Common myeloid progenitor, CD34-positive (primary cell): ENCODE results near the gene RAB3A.
A peak's percentile ranks its signal among the peaks of the same experiment; 100 is the strongest.

Experiments used
- CTCF ChIA-PET: fragments of 350-600 bp; sonication (Branson Sonifier 250); formaldehyde crosslinking; loops from one replicate; lab custom pipeline; 2021; ENCODE audit warnings: antibody characterized with exemption; lab: Charles Lee
- POLR2A ChIA-PET: fragments of 350-600 bp; sonication (Branson Sonifier 250); formaldehyde crosslinking; loops from one replicate; lab custom pipeline; 2021; ENCODE audit warnings: antibody characterized with exemption; lab: Charles Lee
- DNase-seq, 3 donors: peaks; one replicate each; pipeline versions ENCODE4 v3.0.0 to v3.0.0-alpha.2; 2013
- H3K27ac ChIP-seq, 2 experiments: 1 replicate in 1 of 2; 2 replicates in 1 of 2; pipeline ENCODE4 v1.7.0; 2013; ENCODE audit warnings: inconsistent platforms in 2 of 2, low read length in 2 of 2, mild to moderate bottlenecking in 2 of 2, low read depth in 1 of 2, moderate library complexity in 1 of 2; ENCODE audit not compliant: severe bottlenecking in 2 of 2, insufficient read depth in 1 of 2, poor library complexity in 1 of 2
- H3K27me3 ChIP-seq, 5 experiments: replicated peaks in 2 of 5; 1 replicate in 3 of 5; 2 replicates in 2 of 5; pipeline versions ENCODE4 v1.6.1 to v1.7.0; 2013; ENCODE audit warnings: low read length in 4 of 5, mild to moderate bottlenecking in 2 of 5, moderate library complexity in 2 of 5, inconsistent platforms in 1 of 5; ENCODE audit not compliant: insufficient read depth in 5 of 5, control insufficient read depth in 4 of 5
- H3K36me3 ChIP-seq, 4 experiments: 1 replicate in 2 of 4; 2 replicates in 2 of 4; pipeline versions ENCODE4 v1.6.1 to v1.7.0; 2013; ENCODE audit warnings: low read length in 3 of 4, control low read depth in 1 of 4, mild to moderate bottlenecking in 1 of 4; ENCODE audit not compliant: control insufficient read depth in 4 of 4, insufficient read depth in 4 of 4
- H3K4me1 ChIP-seq, 4 experiments: 1 replicate in 3 of 4; 2 replicates in 1 of 4; pipeline versions ENCODE4 v1.6.1 to v1.7.1; 2013; ENCODE audit warnings: low read length in 3 of 4, mild to moderate bottlenecking in 3 of 4, control low read depth in 1 of 4, inconsistent platforms in 1 of 4, moderate library complexity in 1 of 4; ENCODE audit not compliant: control insufficient read depth in 4 of 4, insufficient read depth in 4 of 4; ENCODE audit errors: control extremely low read depth in 1 of 4
- H3K4me3 ChIP-seq, 7 experiments: 1 replicate in 4 of 7; 2 replicates in 3 of 7; pipeline versions ENCODE4 v1.5.1 to v1.7.0; 2013; ENCODE audit warnings: mild to moderate bottlenecking in 7 of 7, low read length in 6 of 7, moderate library complexity in 6 of 7, inconsistent platforms in 2 of 7, low read depth in 2 of 7, control low read depth in 1 of 7; ENCODE audit not compliant: insufficient read depth in 4 of 7, control insufficient read depth in 1 of 7; ENCODE audit errors: extremely low read depth in 1 of 7
- H3K9me3 ChIP-seq, 5 experiments: 1 replicate in 4 of 5; 2 replicates in 1 of 5; pipeline versions ENCODE4 v1.6.1 to v1.7.1; 2013; ENCODE audit warnings: low read length in 4 of 5, mild to moderate bottlenecking in 2 of 5, inconsistent platforms in 1 of 5, low read depth in 1 of 5, moderate library complexity in 1 of 5; ENCODE audit not compliant: control insufficient read depth in 4 of 5, insufficient read depth in 2 of 5; ENCODE audit errors: control extremely low read depth in 1 of 5
- WGBS: methylation state at CpG from one replicate; pipeline ENCODE4 v1.1.5; 2013; ENCODE audit not compliant: insufficient coverage; 5-methylcytosine and 5-hydroxymethylcytosine counted together

RAB3A gene

DNA sequence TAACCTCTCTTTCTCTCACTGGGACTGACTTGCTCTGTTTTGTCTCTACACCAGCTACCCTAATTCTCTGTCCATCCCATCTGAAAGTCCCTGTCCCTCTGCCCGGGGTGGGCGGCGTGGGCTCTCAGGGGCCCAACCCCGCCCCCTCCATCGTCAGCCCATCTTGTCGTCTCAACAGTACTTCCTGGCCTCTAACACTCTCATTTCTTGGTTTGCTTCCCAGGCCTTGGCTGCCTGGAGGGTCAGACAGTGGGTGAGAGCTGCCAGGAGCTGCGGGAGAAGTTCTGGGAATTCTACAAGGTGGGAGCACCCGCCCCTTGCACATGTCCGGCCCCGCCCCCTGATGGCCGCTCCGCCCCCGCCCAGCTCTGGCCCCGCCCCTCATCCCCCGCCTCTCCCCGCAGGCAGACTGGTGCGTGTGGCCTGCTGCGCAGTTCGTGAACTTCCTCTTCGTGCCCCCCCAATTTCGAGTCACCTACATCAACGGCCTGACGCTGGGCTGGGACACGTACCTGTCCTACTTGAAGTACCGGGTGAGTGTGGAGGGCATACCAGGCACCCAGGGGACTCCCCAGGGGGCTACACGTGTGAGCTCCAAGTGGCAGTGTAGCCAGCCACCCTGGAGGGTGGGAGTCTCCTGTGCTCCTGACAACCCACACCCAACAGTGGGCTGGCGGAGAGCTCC lies 9.1 kb downstream of the RAB3A start:
- no peaks in the 10 kb centered on the region for H3K9me3 ChIP-seq
- peak overlapping the region in 6 of 7 experiments; percentile 29 to 89 (median 86) for H3K4me3 ChIP-seq
- no peaks in the 10 kb centered on the region for H3K27me3 ChIP-seq
- peak; percentile 63 to 86 (median 83) for DNase-seq
- WGBS, result 9% methylated on average over 14 of the region's 27 CpGs
- CTCF ChIA-PET, result interaction anchor here (0.8 to 4.9 kb wide), 6 partner anchors 9 to 193 kb away, joined by 3 to 49 read pairs (median 4); a partner anchor contains a TSS
- peak overlapping the region in 1 of 2 experiments; percentile 34 for H3K27ac ChIP-seq
- H3K4me1 ChIP-seq, result peaks cover 9 to 28% (median 23%) of the 10 kb centered on the region in 4 experiments
- POLR2A ChIA-PET, result interaction anchor here (0.5 to 2.1 kb wide), 4 partner anchors 9 to 298 kb away, joined by 3 to 8 read pairs (median 3); partner anchors contain the start of gene RAB3A
- peaks cover 0 to 30% (median 10%) of the 10 kb centered on the region in 4 experiments for H3K36me3 ChIP-seq

DNA sequence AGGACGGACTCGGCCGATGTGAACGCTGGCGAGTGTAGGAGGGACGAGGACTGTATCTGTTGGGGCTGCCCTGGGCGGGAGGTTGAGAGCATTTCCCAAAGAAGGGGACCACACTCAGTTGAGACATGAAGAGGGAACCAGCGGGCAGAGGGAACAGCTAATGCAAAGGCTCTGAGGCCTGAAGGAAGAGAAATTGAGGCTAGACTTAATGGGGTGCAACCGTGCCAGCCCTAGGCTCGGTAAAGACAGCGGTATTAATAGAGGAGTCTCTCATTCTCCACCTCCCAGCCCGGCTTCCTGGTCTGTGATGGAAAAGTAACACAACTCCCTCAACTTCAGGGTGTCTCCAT lies 9.7 kb downstream of the RAB3A start:
- ChIA-PET CTCF (interaction anchor here (0.9 to 4.9 kb wide), 5 partner anchors 12 to 194 kb away, joined by 4 to 49 read pairs (median 4); a partner anchor contains a TSS), POLR2A (interaction anchor here (0.5 to 2.1 kb wide), 4 partner anchors 10 to 299 kb away, joined by 3 to 8 read pairs (median 3); partner anchors contain the start of gene RAB3A)
- H3K27ac ChIP-seq, result no peak overlapping the region
- H3K9me3 ChIP-seq, result no peaks in the 10 kb centered on the region
- H3K27me3 ChIP-seq, result no peaks in the 10 kb centered on the region
- H3K4me3 ChIP-seq, result peak overlapping the region in 6 of 7 experiments; percentile 65 to 89 (median 86)
- H3K36me3 ChIP-seq, result peaks cover 0 to 27% (median 10%) of the 10 kb centered on the region in 4 experiments
- H3K4me1 ChIP-seq, result peaks cover 9 to 28% (median 23%) of the 10 kb centered on the region in 4 experiments
- 67% methylated on average over 11 of the region's 12 CpGs for WGBS
- DNase-seq, result no peak

DNA sequence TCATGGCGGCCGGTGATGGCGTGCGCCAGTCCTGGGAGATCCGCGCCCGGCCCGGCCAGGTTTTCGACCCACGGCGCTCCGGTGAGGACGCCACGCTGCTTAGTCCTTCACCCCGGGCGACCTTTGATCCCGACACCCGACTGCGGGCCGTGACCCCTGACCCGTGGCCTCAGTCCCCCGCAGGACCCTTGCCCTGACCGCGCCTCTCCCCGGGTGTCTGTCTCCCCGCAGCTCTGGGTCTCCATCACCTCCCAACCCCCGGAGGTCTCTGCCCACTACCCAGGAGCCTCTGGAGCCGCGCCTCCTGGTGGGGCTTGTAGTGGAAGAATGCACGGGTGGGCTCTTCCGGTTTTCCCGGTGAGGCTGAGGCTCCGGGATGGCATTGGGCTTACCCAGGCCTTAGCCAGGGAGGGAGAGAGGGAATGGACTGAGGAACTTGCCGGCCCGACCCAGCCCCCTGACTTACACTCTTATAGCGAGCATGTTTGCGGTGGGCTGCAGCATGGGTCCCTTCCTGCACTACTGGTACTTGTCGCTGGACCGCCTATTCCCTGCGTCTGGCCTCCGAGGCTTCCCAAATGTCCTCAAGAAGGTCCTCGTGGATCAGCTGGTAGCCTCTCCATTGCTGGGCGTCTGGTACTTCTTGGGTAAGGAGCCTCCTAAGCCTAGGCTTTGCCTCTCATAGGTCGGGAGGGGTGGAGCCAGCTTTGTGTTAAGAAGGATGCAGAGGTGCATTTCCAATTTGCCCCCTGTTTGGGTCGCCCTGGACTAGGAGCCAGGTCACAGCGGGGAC lies 10.3 kb downstream of the RAB3A start:
- POLR2A ChIA-PET, result interaction anchor here (0.5 to 2.3 kb wide), 5 partner anchors 10 to 299 kb away, joined by 3 to 8 read pairs (median 3); partner anchors contain the start of genes JUND, PIK3R2 and RAB3A
- 7% methylated on average over 32 of the region's 46 CpGs for WGBS
- peak in 1 of 3 donors; percentile 23 for DNase-seq
- peaks cover 9 to 28% (median 23%) of the 10 kb centered on the region in 4 experiments for H3K4me1 ChIP-seq
- H3K27me3 ChIP-seq, result no peaks in the 10 kb centered on the region
- peaks cover 0 to 24% (median 9%) of the 10 kb centered on the region in 4 experiments for H3K36me3 ChIP-seq
- H3K27ac ChIP-seq, result peak overlapping the region in 1 of 2 experiments; percentile 68
- CTCF ChIA-PET, result interaction anchor here (0.9 to 4.9 kb wide), 7 partner anchors 8 to 195 kb away, joined by 4 to 49 read pairs (median 8); a partner anchor contains a TSS
- H3K9me3 ChIP-seq, result no peaks in the 10 kb centered on the region
- H3K4me3 ChIP-seq, result peak overlapping the region; percentile 55 to 89 (median 86)

DNA sequence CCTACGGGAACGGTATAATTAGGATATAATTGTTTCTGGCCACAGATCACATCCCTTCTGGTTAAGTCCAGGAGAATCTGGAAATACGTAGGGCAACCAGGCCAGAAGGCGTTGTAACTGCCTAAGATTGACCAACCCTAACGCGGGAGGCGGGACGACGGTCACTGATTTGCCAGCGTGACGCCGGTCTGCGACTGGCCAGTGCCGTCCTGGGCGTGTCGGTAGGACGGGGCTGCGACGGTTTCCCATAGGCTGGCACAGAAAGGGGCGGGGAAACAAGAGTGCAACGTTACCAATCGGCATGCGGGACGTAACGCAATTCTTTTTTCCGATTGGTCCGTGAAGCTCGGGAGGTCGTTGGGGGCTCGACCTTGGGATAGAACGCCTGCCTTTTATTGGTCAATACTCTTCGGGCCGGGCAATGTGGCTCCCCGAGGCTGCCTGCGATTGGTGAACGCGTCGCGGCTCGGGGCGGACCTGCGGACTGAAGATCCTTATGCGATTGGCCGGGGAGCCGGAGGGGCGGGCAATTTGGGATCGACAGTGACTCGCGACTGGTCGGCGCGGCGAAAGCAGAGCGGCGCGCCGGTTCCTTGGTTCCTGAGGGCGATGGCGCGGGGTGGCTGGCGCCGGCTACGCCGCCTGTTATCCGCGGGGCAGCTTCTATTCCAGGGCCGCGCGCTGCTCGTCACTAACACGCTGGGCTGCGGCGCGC lies 11.0 kb downstream of the RAB3A start, which contains the start of gene MPV17L2:
Gene MPV17L2 (plus strand): TSS at position 546 of the 715 bp plus-strand sequence. CDS start 64 bp downstream, at position 610.
- Histone ChIP-seq H3K36me3 (peaks cover 0 to 17% (median 5%) of the 10 kb centered on the region in 4 experiments), H3K4me3 (peak within 1 kb of the TSS; percentile 55 to 89 (median 86)), H3K9me3 (no peaks in the 10 kb centered on the region), H3K27ac (peak within 1 kb of the TSS; percentile 33 to 68), H3K4me1 (peaks cover 9 to 28% (median 23%) of the 10 kb centered on the region in 4 experiments), H3K27me3 (no peaks in the 10 kb centered on the region)
- ChIA-PET POLR2A (interaction anchor here (0.6 to 2.3 kb wide), 3 partner anchors 40 to 256 kb away, joined by 3 to 6 read pairs (median 3); partner anchors contain the start of genes JUND and PIK3R2), CTCF (interaction anchor here (1.0 to 4.9 kb wide), 14 partner anchors 9 to 65 kb away, joined by 3 to 49 read pairs (median 6); a partner anchor contains a TSS)
- DNase-seq, result peak; percentile 100
- WGBS, result 0% methylated on average over 64 of the region's 74 CpGs

DNA sequence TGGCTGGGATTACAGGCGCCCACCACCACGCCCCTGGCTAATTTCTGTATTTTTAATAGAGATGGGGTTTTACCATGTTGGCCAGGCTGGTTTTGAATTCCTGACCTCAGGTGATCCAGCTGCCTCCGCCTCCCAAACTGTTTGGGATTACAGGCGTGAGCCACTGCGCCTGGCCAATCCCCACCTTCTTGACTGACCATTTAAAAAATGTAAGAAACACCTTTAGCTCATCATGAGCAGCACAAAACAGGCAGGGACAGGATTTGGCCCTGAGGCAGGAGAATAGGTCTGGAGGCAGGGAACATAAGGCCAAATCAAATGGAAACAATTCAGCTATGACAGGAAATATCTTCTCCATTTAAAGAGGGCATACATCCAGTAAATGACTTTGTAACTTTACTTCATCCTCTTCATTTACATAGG lies 12.2 kb downstream of the RAB3A start:
- WGBS, result 73% methylated on average over 3 of the region's 5 CpGs
- Histone ChIP-seq H3K4me3 (peak overlapping the region in 4 of 7 experiments; percentile 70 to 87 (median 82)), H3K27ac (no peak overlapping the region), H3K9me3 (no peaks in the 10 kb centered on the region), H3K4me1 (peaks cover 9 to 28% (median 23%) of the 10 kb centered on the region in 4 experiments), H3K27me3 (no peaks in the 10 kb centered on the region), H3K36me3 (peaks cover 0 to 11% (median 5%) of the 10 kb centered on the region in 4 experiments)
- DNase-seq, result no peak
- CTCF ChIA-PET, result interaction anchor here (0.8 to 4.9 kb wide), 16 partner anchors 10 to 66 kb away, joined by 3 to 49 read pairs (median 5); a partner anchor contains a TSS
- POLR2A ChIA-PET, result interaction anchor here (0.8 to 2.3 kb wide), 3 partner anchors 14 to 90 kb away, joined by 3 to 6 read pairs (median 3); partner anchors contain the start of gene JUND

DNA sequence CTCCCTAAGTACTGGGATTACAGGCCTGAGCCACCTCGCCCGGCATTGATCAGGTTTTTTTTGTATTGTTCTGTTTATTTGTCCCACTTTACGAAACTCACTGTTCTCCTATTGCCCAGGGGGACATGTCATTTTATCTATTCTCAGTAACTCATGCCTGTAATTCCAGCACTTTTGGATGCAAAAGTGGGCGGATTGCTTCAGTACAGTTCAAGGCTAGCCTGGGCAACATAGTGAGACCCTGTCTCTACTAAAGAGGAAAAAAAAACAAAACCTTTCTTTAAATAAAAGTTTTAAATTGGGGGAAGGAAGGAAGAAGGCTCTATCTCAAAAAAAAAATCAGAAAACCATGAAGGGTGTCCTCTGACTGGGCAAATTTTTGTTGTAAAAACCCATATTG lies 13.6 kb downstream of the RAB3A start:
- H3K4me1 ChIP-seq, result peaks cover 9 to 28% (median 23%) of the 10 kb centered on the region in 4 experiments
- H3K4me3 ChIP-seq, result no peak overlapping the region
- no CpG with 5 or more reads among the region's 4 CpGs for WGBS
- DNase-seq, result no peak
- ChIA-PET CTCF (interaction anchor here (3.5 to 4.9 kb wide), 2 partner anchors 8 to 64 kb away, joined by 21 to 49 read pairs; a partner anchor contains a TSS), POLR2A (no interaction called here)
- H3K27me3 ChIP-seq, result no peaks in the 10 kb centered on the region
- H3K27ac ChIP-seq, result no peak overlapping the region
- H3K36me3 ChIP-seq, result no peaks in the 10 kb centered on the region
- no peaks in the 10 kb centered on the region for H3K9me3 ChIP-seq
